K562 (cell line): ENCODE data around the gene MRAS. TPM values are rescaled to one million over a fixed set of nuclear protein-coding genes. Genes with fewer than 3 reads are reported as not detected.

ENCODE experiments used
- ASH1L ChIP-seq: fragments of 450-650 bp; IDR thresholded peaks from 2 replicates; pipeline ENCODE4 v1.6.1; 2018; ENCODE audit warnings: borderline replicate concordance, mild to moderate bottlenecking, low read depth; ENCODE audit not compliant: partially characterized antibody
- CHD1 ChIP-seq: fragments of 200-600 bp; sonication (generic); IDR thresholded peaks from one replicate; pipeline ENCODE4 v1.6.1; 2012; ENCODE audit warnings: mild to moderate bottlenecking, moderate library complexity, low read length, inconsistent platforms
- KLF10 ChIP-seq: fragments of 250-450 bp; sonication (Bioruptor Pico); IDR thresholded peaks from 2 replicates; pipeline ENCODE4 v1.6.1; 2021; ENCODE audit warnings: matching md5 sums
- MTA2 ChIP-seq: fragments of 450-650 bp; IDR thresholded peaks from 2 replicates; pipeline ENCODE4 v1.6.1; 2016; ENCODE audit warnings: low read depth
- NCOR1 ChIP-seq: fragments of 450-650 bp; IDR thresholded peaks from 2 replicates; pipeline ENCODE4 v1.6.1; 2016; ENCODE audit warnings: mild to moderate bottlenecking, moderate library complexity
- NFRKB ChIP-seq: fragments of 450-650 bp; IDR thresholded peaks from 2 replicates; pipeline ENCODE4 v1.6.1; 2016; ENCODE audit warnings: low read depth
- NFYB ChIP-seq: IDR thresholded peaks from 2 replicates; pipeline ENCODE4 v1.6.1; 2011; ENCODE audit warnings: mild to moderate bottlenecking, moderate library complexity; ENCODE audit not compliant: insufficient read length; ENCODE audit errors: extremely low read depth
- NRF1 ChIP-seq, 2 experiments: fragments of 450-650 bp; IDR thresholded peaks in 1 of 2; conservative IDR thresholded peaks in 1 of 2; 2 replicates each; pipeline ENCODE4 v1.6.1; 2014; ENCODE audit warnings: mild to moderate bottlenecking in 2 of 2
- SMAD4 ChIP-seq: fragments of 250-450 bp; sonication (Bioruptor Pico); conservative IDR thresholded peaks from 2 replicates; pipeline ENCODE4 v1.8.0; 2021; ENCODE audit warnings: inconsistent platforms, mild to moderate bottlenecking, moderate library complexity
- SMARCA4 ChIP-seq: fragments of 450-650 bp; IDR thresholded peaks from 2 replicates; pipeline ENCODE4 v1.6.1; 2016
- STAT6 ChIP-seq: sonication (generic); formaldehyde crosslinking; IDR thresholded peaks from 2 replicates; pipeline ENCODE4 v1.8.1; 2023; ENCODE audit warnings: mild to moderate bottlenecking, missing genetic modification reagents
- TRIM24 ChIP-seq, 2 experiments: fragments of 450-650 bp; IDR thresholded peaks; 2 replicates each; pipeline ENCODE4 v1.6.1; 2016
- ZNF134 ChIP-seq: fragments of 250-450 bp; sonication (Bioruptor Pico); conservative IDR thresholded peaks from 2 replicates; pipeline ENCODE4 v1.4.0; 2020
- ZNF696 ChIP-seq: fragments of 250-450 bp; sonication (Bioruptor Pico); conservative IDR thresholded peaks from 2 replicates; pipeline ENCODE4 v1.4.0; 2020; ENCODE audit warnings: mild to moderate bottlenecking, moderate library complexity
- ZNF707 ChIP-seq: fragments of 250-450 bp; sonication (Bioruptor Pico); conservative IDR thresholded peaks from 2 replicates; pipeline ENCODE4 v1.8.0; 2022; ENCODE audit warnings: inconsistent platforms, mild to moderate bottlenecking, moderate library complexity
- ZSCAN29 ChIP-seq: fragments of 450-650 bp; IDR thresholded peaks from 2 replicates; pipeline ENCODE4 v1.6.1; 2017
- polyA plus RNA-seq, 8 experiments: library from polyadenylated mRNA; depleted of rRNA in 4 of 8; stranded (reverse) in 5 of 8; unstranded in 3 of 8; fragments of >200 nt; fragmentation: Nextera tagmentation in 2 of 8; fragmentation: Illumina TruSeq in 1 of 8; extraction: Ambion mirVana in 2 of 8; extraction: Trizol in 1 of 8; gene quantifications; 2 replicates each; pipeline versions ENCODE4 v1.2.1 to v1.2.3, GENCODE V29; 2011 to 2014; ENCODE audit warnings: inconsistent platforms in 1 of 8, missing spikeins in 1 of 8
- total RNA-seq, 7 experiments: library from RNA; depleted of rRNA in 6 of 7; stranded (reverse); fragments of >200 nt in 6 of 7; fragmentation: Illumina TruSeq in 2 of 7; extraction: Trizol in 2 of 7; gene quantifications; 2 replicates each; pipeline versions ENCODE4 v1.2.1 to v1.2.3, GENCODE V29; 2011 to 2021; ENCODE audit warnings: low replicate concordance in 1 of 7
- TF ChIP-seq, protein P1 (sequence below): sonication (generic); formaldehyde crosslinking; IDR thresholded peaks from 2 replicates; pipeline ENCODE4 v1.8.1; 2023; ENCODE audit warnings: missing genetic modification reagents, mild to moderate bottlenecking, borderline replicate concordance
- TF ChIP-seq, protein P2 (sequence below): fragments of 250-450 bp; sonication (Bioruptor Pico); IDR thresholded peaks from 2 replicates; pipeline ENCODE4 v1.4.0; 2020; ENCODE audit warnings: mild to moderate bottlenecking, moderate library complexity, borderline replicate concordance
- TF ChIP-seq, protein P3 (sequence below): fragments of 450-650 bp; IDR thresholded peaks from 2 replicates; pipeline ENCODE4 v1.6.1; 2014; ENCODE audit warnings: low read depth, mild to moderate bottlenecking, moderate library complexity, borderline replicate concordance

The MRAS gene
- total and polyA plus RNA-seq, 9 of the 15 experiments (the other 6 are each of a cell fraction or from before 2014, with no cell fraction given): 1.5 to 10.0 (median 5.0) TPM

DNA sequence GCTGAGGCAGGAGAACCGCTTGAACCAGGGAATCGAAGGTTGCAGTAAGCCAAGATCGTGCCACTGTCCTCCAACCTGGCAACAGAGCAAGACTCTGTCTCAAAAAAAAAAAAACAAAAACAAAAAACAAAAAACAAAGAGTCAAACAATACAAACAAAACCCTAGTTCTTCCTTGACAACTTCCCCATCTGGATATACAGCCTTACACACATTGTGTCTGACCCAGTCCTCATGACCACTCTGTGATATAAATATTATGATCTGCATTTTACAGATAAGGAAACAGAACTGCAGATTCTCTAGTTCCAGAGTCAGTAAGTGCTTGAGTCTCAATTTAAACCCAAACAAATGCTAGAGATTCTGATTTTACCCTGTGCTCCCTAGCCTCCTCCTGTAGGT, 81.3 kb downstream of the MRAS start (continued):
- TF ChIP-seq CHD1 (no peak), SMAD4 (CRISPR knock-in tag) (0 out of 2 replicates have a peak, but pooled peaks have one; percentile 19), NFYB (no peak), MTA2 (peak; percentile 40; the same call in 1 of the 2 replicates), ASH1L (no peak), NFRKB (no peak), SMARCA4 (peak; percentile 39; the same call in 1 of the 2 replicates), ZSCAN29 (no peak), NRF1 (conservative IDR thresholded peaks at IDR 0.05 in 1 of 2, IDR thresholded peaks at IDR 0.05 in 1 of 2) (no peak), ZNF134 (CRISPR knock-in tag) (no peak), STAT6 (no peak), TRIM24 (IDR thresholded peaks at IDR 0.05) (0 out of 4 replicates have a peak, but pooled peaks of 1 of the 2 experiments have one; percentile 22), ZNF696 (CRISPR knock-in tag) (no peak), NCOR1 (peak; percentile 46; the same call in 1 of the 2 replicates), KLF10 (CRISPR knock-in tag) (no peak), ZNF707 (CRISPR knock-in tag) (no peak)
- TF ChIP-seq, protein P1, sequence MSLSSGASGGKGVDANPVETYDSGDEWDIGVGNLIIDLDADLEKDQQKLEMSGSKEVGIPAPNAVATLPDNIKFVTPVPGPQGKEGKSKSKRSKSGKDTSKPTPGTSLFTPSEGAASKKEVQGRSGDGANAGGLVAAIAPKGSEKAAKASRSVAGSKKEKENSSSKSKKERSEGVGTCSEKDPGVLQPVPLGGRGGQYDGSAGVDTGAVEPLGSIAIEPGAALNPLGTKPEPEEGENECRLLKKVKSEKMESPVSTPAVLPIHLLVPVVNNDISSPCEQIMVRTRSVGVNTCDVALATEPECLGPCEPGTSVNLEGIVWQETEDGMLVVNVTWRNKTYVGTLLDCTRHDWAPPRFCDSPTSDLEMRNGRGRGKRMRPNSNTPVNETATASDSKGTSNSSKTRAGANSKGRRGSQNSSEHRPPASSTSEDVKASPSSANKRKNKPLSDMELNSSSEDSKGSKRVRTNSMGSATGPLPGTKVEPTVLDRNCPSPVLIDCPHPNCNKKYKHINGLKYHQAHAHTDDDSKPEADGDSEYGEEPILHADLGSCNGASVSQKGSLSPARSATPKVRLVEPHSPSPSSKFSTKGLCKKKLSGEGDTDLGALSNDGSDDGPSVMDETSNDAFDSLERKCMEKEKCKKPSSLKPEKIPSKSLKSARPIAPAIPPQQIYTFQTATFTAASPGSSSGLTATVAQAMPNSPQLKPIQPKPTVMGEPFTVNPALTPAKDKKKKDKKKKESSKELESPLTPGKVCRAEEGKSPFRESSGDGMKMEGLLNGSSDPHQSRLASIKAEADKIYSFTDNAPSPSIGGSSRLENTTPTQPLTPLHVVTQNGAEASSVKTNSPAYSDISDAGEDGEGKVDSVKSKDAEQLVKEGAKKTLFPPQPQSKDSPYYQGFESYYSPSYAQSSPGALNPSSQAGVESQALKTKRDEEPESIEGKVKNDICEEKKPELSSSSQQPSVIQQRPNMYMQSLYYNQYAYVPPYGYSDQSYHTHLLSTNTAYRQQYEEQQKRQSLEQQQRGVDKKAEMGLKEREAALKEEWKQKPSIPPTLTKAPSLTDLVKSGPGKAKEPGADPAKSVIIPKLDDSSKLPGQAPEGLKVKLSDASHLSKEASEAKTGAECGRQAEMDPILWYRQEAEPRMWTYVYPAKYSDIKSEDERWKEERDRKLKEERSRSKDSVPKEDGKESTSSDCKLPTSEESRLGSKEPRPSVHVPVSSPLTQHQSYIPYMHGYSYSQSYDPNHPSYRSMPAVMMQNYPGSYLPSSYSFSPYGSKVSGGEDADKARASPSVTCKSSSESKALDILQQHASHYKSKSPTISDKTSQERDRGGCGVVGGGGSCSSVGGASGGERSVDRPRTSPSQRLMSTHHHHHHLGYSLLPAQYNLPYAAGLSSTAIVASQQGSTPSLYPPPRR (CRISPR knock-in tag): no peak
- TF ChIP-seq, protein P2, sequence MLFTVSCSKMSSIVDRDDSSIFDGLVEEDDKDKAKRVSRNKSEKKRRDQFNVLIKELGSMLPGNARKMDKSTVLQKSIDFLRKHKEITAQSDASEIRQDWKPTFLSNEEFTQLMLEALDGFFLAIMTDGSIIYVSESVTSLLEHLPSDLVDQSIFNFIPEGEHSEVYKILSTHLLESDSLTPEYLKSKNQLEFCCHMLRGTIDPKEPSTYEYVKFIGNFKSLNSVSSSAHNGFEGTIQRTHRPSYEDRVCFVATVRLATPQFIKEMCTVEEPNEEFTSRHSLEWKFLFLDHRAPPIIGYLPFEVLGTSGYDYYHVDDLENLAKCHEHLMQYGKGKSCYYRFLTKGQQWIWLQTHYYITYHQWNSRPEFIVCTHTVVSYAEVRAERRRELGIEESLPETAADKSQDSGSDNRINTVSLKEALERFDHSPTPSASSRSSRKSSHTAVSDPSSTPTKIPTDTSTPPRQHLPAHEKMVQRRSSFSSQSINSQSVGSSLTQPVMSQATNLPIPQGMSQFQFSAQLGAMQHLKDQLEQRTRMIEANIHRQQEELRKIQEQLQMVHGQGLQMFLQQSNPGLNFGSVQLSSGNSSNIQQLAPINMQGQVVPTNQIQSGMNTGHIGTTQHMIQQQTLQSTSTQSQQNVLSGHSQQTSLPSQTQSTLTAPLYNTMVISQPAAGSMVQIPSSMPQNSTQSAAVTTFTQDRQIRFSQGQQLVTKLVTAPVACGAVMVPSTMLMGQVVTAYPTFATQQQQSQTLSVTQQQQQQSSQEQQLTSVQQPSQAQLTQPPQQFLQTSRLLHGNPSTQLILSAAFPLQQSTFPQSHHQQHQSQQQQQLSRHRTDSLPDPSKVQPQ (CRISPR knock-in tag): no peak
- TF ChIP-seq, protein P3, sequence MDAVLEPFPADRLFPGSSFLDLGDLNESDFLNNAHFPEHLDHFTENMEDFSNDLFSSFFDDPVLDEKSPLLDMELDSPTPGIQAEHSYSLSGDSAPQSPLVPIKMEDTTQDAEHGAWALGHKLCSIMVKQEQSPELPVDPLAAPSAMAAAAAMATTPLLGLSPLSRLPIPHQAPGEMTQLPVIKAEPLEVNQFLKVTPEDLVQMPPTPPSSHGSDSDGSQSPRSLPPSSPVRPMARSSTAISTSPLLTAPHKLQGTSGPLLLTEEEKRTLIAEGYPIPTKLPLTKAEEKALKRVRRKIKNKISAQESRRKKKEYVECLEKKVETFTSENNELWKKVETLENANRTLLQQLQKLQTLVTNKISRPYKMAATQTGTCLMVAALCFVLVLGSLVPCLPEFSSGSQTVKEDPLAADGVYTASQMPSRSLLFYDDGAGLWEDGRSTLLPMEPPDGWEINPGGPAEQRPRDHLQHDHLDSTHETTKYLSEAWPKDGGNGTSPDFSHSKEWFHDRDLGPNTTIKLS: no peak
